Measurements from ENCODE around the gene DLGAP1. TPM values are rescaled to one million over a fixed set of nuclear protein-coding genes. Genes with fewer than 3 reads are reported as not detected.

The DLGAP1 gene
- total and polyA plus RNA-seq, 7 experiments from 2014 or later, result 0.32 to 1.0 TPM; not detected in 5

DNA sequence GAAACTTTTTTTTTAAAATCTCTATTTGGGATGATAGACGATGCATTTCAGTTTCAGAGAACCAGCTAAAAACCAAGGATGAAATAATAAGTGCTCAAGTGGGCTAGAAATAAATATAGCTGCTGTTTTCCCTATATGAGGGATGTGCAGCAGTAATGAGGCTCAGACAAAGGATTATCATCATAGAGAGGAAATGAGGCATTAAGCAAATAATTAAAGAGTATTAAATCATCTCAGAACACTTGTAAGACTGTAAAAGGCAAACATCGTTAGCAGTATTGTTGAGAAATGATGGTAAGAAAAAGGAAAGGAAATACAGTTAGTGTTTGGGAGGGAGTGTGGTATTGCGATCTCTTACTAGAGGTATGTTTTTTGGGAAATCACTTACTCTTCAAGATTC, 771.6 kb downstream of the DLGAP1 start:
- ATAC-seq (no peak), DNase-seq (no peak)
- Histone ChIP-seq H3K27ac (ENCODE audit: low read depth, low read length) (no peak overlapping the region), H3K27me3 (ENCODE audit: control insufficient read depth in 2 of 2, insufficient read depth in 2 of 2, low read length in 2 of 2) (no peaks in the 10 kb centered on the region), H3K4me1 (ENCODE audit: control insufficient read depth in 2 of 2, insufficient read depth in 2 of 2, low read length in 2 of 2) (no peaks in the 10 kb centered on the region), H3K4me3 (ENCODE audit: low read length) (no peak overlapping the region), H3K36me3 (ENCODE audit: control insufficient read depth in 2 of 3, insufficient read depth in 3 of 3, low read length in 3 of 3) (no peaks in the 10 kb centered on the region), H3K9me3 (ENCODE audit: control insufficient read depth in 2 of 3, low read length in 3 of 3) (no peaks in the 10 kb centered on the region)
- no peak overlapping the region for H3K4me3 Mint-ChIP-seq
- peaks cover 0 to 6% (median under 1%) of the 10 kb centered on the region in 5 donors for H3K27me3 Mint-ChIP-seq
- ChIA-PET POLR2A (no interaction called here), CTCF (no interaction called here)
- intact Hi-C loops (cut with micrococcal nuclease), result no loop called here
- H3K27ac Mint-ChIP-seq, result no peak overlapping the region
- H3K9me3 Mint-ChIP-seq, result peaks cover 2 to 13% (median 8%) of the 10 kb centered on the region in 11 donors
- H3K36me3 Mint-ChIP-seq, result peaks cover 3 to 13% (median 6%) of the 10 kb centered on the region in 5 donors
- H3K4me1 Mint-ChIP-seq, result peaks cover 0 to 3% (median 0%) of the 10 kb centered on the region in 7 donors

DNA sequence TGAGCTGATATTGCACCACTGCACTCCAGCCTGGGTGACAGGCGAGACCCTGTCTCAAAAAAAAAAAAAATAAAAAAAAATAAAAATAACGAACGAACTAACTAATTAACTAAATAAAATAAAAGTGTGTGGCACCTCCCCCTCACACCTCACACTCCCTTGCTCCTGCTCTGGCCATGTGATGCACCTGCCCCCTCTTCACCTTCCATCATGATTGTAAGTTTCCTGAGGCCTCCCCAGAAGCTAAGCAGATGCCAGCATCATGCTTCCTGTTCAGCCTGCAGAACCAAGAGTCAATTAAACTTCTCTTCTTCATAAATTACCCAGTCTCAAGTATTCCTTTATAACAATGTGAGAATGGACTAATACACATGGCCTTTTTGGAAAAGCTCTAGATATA, 773.0 kb downstream of the DLGAP1 start:
- ATAC-seq, result no peak
- intact Hi-C loops (cut with micrococcal nuclease), result no loop called here

DNA sequence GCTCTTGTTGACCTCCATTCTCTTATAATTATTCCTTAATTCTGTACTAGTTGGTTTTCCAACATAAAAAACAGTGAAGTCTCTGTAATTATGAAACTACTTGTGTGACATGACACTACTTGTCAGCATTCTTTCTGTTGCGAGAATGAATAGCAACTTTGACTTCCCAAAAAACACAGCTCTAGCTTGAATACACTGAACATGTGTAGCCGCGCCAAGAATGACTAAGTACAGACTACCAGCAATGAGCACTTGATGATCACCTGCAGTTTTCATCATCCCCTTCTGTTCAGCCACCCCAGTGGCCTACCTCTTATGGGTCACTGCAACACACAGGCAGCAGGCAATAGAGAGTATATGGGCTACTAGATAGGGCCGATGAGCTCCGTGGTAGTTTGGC, 775.9 kb downstream of the DLGAP1 start:
- Histone ChIP-seq H3K4me3 (ENCODE audit: low read length) (no peak overlapping the region), H3K4me1 (ENCODE audit: control insufficient read depth in 2 of 2, insufficient read depth in 2 of 2, low read length in 2 of 2) (no peaks in the 10 kb centered on the region), H3K27ac (ENCODE audit: low read depth, low read length) (no peak overlapping the region), H3K27me3 (ENCODE audit: control insufficient read depth in 2 of 2, insufficient read depth in 2 of 2, low read length in 2 of 2) (no peaks in the 10 kb centered on the region), H3K36me3 (ENCODE audit: control insufficient read depth in 2 of 3, insufficient read depth in 3 of 3, low read length in 3 of 3) (no peaks in the 10 kb centered on the region), H3K9me3 (ENCODE audit: control insufficient read depth in 2 of 3, low read length in 3 of 3) (no peaks in the 10 kb centered on the region)
- ChIA-PET POLR2A (no interaction called here), CTCF (interaction anchor here (0.6 kb wide), 1 partner anchor 14 kb away, joined by 3 read pairs; no protein-coding TSS in a partner anchor)
- H3K27me3 Mint-ChIP-seq, result peaks cover 0 to 13% (median 6%) of the 10 kb centered on the region in 5 donors
- DNase-seq (no peak), ATAC-seq (peak; percentile 59)
- no peak overlapping the region for H3K4me3 Mint-ChIP-seq
- intact Hi-C loops (cut with micrococcal nuclease), result no loop called here
- H3K36me3 Mint-ChIP-seq, result peaks cover 3 to 10% (median 6%) of the 10 kb centered on the region in 5 donors
- peaks cover 0 to 14% (median 6%) of the 10 kb centered on the region in 11 donors for H3K9me3 Mint-ChIP-seq
- peaks cover 0 to 3% (median 0%) of the 10 kb centered on the region in 7 donors for H3K4me1 Mint-ChIP-seq
- no peak overlapping the region for H3K27ac Mint-ChIP-seq

More for the DNA sequence above, 773.0 kb downstream of the DLGAP1 start:
- H3K4me3 ChIP-seq (ENCODE audit: low read length), result no peak overlapping the region
- H3K27ac Mint-ChIP-seq, result no peak overlapping the region
- H3K27me3 Mint-ChIP-seq, result peaks cover 0 to 10% (median 5%) of the 10 kb centered on the region in 5 donors
- no peaks in the 10 kb centered on the region for H3K4me1 ChIP-seq (ENCODE audit: control insufficient read depth in 2 of 2, insufficient read depth in 2 of 2, low read length in 2 of 2)
- no peak overlapping the region for H3K4me3 Mint-ChIP-seq
- no peak for DNase-seq
- H3K27me3 ChIP-seq (ENCODE audit: control insufficient read depth in 2 of 2, insufficient read depth in 2 of 2, low read length in 2 of 2), result no peaks in the 10 kb centered on the region
- peaks cover 2 to 14% (median 8%) of the 10 kb centered on the region in 11 donors for H3K9me3 Mint-ChIP-seq
- peaks cover 0 to 3% (median 0%) of the 10 kb centered on the region in 7 donors for H3K4me1 Mint-ChIP-seq
- H3K9me3 ChIP-seq (ENCODE audit: control insufficient read depth in 2 of 3, low read length in 3 of 3), result no peaks in the 10 kb centered on the region
- ChIA-PET POLR2A (no interaction called here), CTCF (no interaction called here)
- H3K36me3 ChIP-seq (ENCODE audit: control insufficient read depth in 2 of 3, insufficient read depth in 3 of 3, low read length in 3 of 3), result no peaks in the 10 kb centered on the region
- H3K36me3 Mint-ChIP-seq, result peaks cover 3 to 17% (median 6%) of the 10 kb centered on the region in 5 donors
- no peak overlapping the region for H3K27ac ChIP-seq (ENCODE audit: low read depth, low read length)

DNA sequence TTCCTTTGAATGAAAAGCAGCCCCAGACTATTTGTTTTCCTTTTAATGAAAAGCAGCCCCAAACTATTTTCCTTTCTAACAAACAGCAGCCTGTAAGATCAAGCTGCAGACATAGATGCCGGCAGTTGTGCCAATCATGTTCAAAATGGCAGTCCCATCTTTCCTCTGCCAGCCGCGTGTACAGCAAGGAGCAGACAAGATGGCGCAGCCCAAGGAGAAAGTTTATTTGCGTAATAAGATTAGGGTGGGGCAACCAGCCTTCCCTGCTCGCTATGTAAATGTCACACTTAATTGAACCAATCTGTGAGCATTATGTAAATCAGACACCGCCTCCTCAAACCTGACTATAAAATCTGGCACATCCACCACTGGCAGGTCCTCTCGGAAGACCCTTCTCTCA, 779.1 kb downstream of the DLGAP1 start:
- DNase-seq (no peak), ATAC-seq (no peak)
- Mint-ChIP-seq H3K4me1 (peaks cover 0 to 3% (median 0%) of the 10 kb centered on the region in 7 donors), H3K4me3 (no peak overlapping the region), H3K27me3 (peaks cover 0 to 18% (median 6%) of the 10 kb centered on the region in 5 donors), H3K9me3 (peaks cover 0 to 8% (median 0%) of the 10 kb centered on the region in 11 donors), H3K27ac (no peak overlapping the region), H3K36me3 (peaks cover 0 to 4% (median 3%) of the 10 kb centered on the region in 5 donors)
- H3K9me3 ChIP-seq (ENCODE audit: control insufficient read depth in 2 of 3, low read length in 3 of 3), result no peaks in the 10 kb centered on the region
- no peak overlapping the region for H3K4me3 ChIP-seq (ENCODE audit: low read length)
- POLR2A ChIA-PET, result interaction anchor here (0.7 kb wide), 1 partner anchor 9 kb away, joined by 3 read pairs; no protein-coding TSS in a partner anchor
- no peaks in the 10 kb centered on the region for H3K27me3 ChIP-seq (ENCODE audit: control insufficient read depth in 2 of 2, insufficient read depth in 2 of 2, low read length in 2 of 2)
- intact Hi-C loops (cut with micrococcal nuclease), result no loop called here
- H3K36me3 ChIP-seq (ENCODE audit: control insufficient read depth in 2 of 3, insufficient read depth in 3 of 3, low read length in 3 of 3), result no peaks in the 10 kb centered on the region
- CTCF ChIA-PET, result interaction anchor here (1.9 kb wide), 1 partner anchor 10 kb away, joined by 8 read pairs; no protein-coding TSS in a partner anchor
- no peaks in the 10 kb centered on the region for H3K4me1 ChIP-seq (ENCODE audit: control insufficient read depth in 2 of 2, insufficient read depth in 2 of 2, low read length in 2 of 2)
- no peak overlapping the region for H3K27ac ChIP-seq (ENCODE audit: low read depth, low read length)

DNA sequence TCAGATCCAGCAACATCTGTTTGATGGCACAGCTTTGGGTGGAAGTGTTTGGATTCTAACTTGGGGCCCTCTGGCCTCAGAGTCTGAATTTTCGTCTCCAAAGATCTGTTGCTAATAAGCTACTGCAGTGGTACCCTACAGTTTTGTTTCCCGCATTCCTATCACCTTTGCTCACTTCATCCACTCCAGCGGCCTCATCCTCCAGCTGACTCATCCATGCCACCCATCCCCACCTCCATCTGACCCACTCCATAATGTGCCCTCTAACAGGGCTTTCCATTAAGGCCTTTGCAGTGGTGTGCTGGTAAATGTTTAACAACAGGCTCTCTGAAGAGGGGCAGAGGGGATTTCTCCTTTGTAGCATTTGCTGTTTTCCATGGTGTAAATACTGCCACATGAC, 779.7 kb downstream of the DLGAP1 start:
- DNase-seq (no peak), ATAC-seq (no peak)
- Mint-ChIP-seq H3K9me3 (peaks cover 0 to 6% (median 0%) of the 10 kb centered on the region in 11 donors), H3K27ac (no peak overlapping the region), H3K36me3 (peaks cover 0 to 4% (median 2%) of the 10 kb centered on the region in 5 donors), H3K4me3 (no peak overlapping the region), H3K4me1 (peaks cover 0 to 3% (median 0%) of the 10 kb centered on the region in 7 donors), H3K27me3 (peaks cover 0 to 21% (median 6%) of the 10 kb centered on the region in 5 donors)
- POLR2A ChIA-PET, result no interaction called here
- Histone ChIP-seq H3K9me3 (ENCODE audit: control insufficient read depth in 2 of 3, low read length in 3 of 3) (no peaks in the 10 kb centered on the region), H3K4me3 (ENCODE audit: low read length) (no peak overlapping the region), H3K27ac (ENCODE audit: low read depth, low read length) (no peak overlapping the region), H3K36me3 (ENCODE audit: control insufficient read depth in 2 of 3, insufficient read depth in 3 of 3, low read length in 3 of 3) (no peaks in the 10 kb centered on the region), H3K27me3 (ENCODE audit: control insufficient read depth in 2 of 2, insufficient read depth in 2 of 2, low read length in 2 of 2) (no peaks in the 10 kb centered on the region), H3K4me1 (ENCODE audit: control insufficient read depth in 2 of 2, insufficient read depth in 2 of 2, low read length in 2 of 2) (no peaks in the 10 kb centered on the region)
- intact Hi-C loops (cut with micrococcal nuclease), result no loop called here
- CTCF ChIA-PET, result interaction anchor here (0.7 to 1.9 kb wide), 2 partner anchors 10 to 393 kb away, joined by 4 to 8 read pairs; no protein-coding TSS in a partner anchor

DNA sequence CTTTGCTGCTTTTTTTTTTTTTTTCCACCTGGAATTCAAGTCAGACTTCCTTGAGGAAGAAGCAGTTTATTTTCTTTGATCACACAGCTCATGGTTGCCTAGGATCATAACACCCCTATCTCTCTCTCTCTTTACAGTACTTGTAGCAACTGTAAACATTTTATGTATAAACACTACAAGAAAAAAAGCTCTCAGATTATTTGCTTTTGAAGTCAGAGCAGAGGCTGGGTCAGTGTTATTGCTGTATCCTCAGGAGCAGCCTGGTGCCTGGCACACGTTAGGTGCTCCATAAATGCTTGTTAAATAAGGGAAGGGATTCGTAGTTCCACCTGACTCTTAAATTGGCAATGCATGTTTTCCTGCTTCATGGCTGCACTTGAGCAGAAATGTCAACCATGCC, 783.9 kb downstream of the DLGAP1 start:
- Histone ChIP-seq H3K4me3 (ENCODE audit: low read length) (no peak overlapping the region), H3K36me3 (ENCODE audit: control insufficient read depth in 2 of 3, insufficient read depth in 3 of 3, low read length in 3 of 3) (no peaks in the 10 kb centered on the region), H3K27ac (ENCODE audit: low read depth, low read length) (no peak overlapping the region), H3K27me3 (ENCODE audit: control insufficient read depth in 2 of 2, insufficient read depth in 2 of 2, low read length in 2 of 2) (no peaks in the 10 kb centered on the region), H3K9me3 (ENCODE audit: control insufficient read depth in 2 of 3, low read length in 3 of 3) (no peaks in the 10 kb centered on the region), H3K4me1 (ENCODE audit: control insufficient read depth in 2 of 2, insufficient read depth in 2 of 2, low read length in 2 of 2) (no peaks in the 10 kb centered on the region)
- CTCF ChIA-PET, result interaction anchor here (0.5 kb wide), 1 partner anchor 678 kb away, joined by 3 read pairs; no protein-coding TSS in a partner anchor
- H3K4me1 Mint-ChIP-seq, result peaks cover 0 to 3% (median 1%) of the 10 kb centered on the region in 7 donors
- H3K9me3 Mint-ChIP-seq, result no peaks in the 10 kb centered on the region
- ATAC-seq (no peak), DNase-seq (no peak)
- H3K27ac Mint-ChIP-seq, result no peak overlapping the region
- intact Hi-C loops (cut with micrococcal nuclease), result no loop called here
- H3K36me3 Mint-ChIP-seq, result no peaks in the 10 kb centered on the region
- peaks cover 0 to 18% (median 0%) of the 10 kb centered on the region in 5 donors for H3K27me3 Mint-ChIP-seq
- no peak overlapping the region for H3K4me3 Mint-ChIP-seq
- POLR2A ChIA-PET, result no interaction called here

DNA sequence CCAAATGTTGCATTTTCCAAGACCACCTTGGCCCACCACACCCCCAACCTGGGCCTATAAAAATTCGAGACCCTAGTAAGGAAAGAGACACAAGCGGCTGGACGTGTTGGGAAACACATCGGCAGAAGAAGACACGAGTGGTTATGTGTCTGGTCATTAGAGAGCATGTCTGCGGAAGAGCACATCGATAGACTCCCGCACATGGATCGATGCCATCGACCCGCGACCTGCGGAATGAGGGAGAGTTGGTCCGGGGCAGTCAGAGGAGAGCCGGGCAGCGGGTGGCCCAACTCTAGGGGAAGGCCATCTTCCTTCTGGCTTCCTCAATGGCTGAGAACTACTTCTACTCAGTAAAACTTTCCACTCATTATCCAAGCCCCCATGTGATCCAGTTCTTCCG, 785.7 kb downstream of the DLGAP1 start:
- H3K9me3 ChIP-seq (ENCODE audit: control insufficient read depth in 2 of 3, low read length in 3 of 3), result no peaks in the 10 kb centered on the region
- H3K27me3 Mint-ChIP-seq, result peaks cover 0 to 17% (median 0%) of the 10 kb centered on the region in 5 donors
- no peak overlapping the region for H3K27ac Mint-ChIP-seq
- ATAC-seq, result no peak
- no peak for DNase-seq
- H3K4me1 Mint-ChIP-seq, result peaks cover 0 to 20% (median 8%) of the 10 kb centered on the region in 7 donors
- POLR2A ChIA-PET, result no interaction called here
- CTCF ChIA-PET, result interaction anchor here (0.6 kb wide), 1 partner anchor 268 kb away, joined by 3 read pairs; no protein-coding TSS in a partner anchor
- H3K27me3 ChIP-seq (ENCODE audit: control insufficient read depth in 2 of 2, insufficient read depth in 2 of 2, low read length in 2 of 2), result no peaks in the 10 kb centered on the region
- no peaks in the 10 kb centered on the region for H3K9me3 Mint-ChIP-seq
- no peaks in the 10 kb centered on the region for H3K36me3 ChIP-seq (ENCODE audit: control insufficient read depth in 2 of 3, insufficient read depth in 3 of 3, low read length in 3 of 3)
- H3K36me3 Mint-ChIP-seq, result no peaks in the 10 kb centered on the region
- H3K27ac ChIP-seq (ENCODE audit: low read depth, low read length), result no peak overlapping the region
- H3K4me3 ChIP-seq (ENCODE audit: low read length), result no peak overlapping the region
- H3K4me3 Mint-ChIP-seq, result no peak overlapping the region
- no peaks in the 10 kb centered on the region for H3K4me1 ChIP-seq (ENCODE audit: control insufficient read depth in 2 of 2, insufficient read depth in 2 of 2, low read length in 2 of 2)
- intact Hi-C loops (cut with micrococcal nuclease), result loop anchor here (5.0 kb wide), 2 partner anchors 287 to 677 kb away; no protein-coding TSS in a partner anchor

Data from naive thymus-derived CD4-positive, alpha-beta T cell (primary cell).